A549 (cell line): ENCODE data around the gene C3orf18. TPM values are rescaled to one million over a fixed set of nuclear protein-coding genes. Genes with fewer than 3 reads are reported as not detected.

Experiments used
- ATAC-seq, 2 experiments: fragments of 200-7000 bp in 1 of 2; fragments of >200 bp in 1 of 2; cut with Nextera tagmentation in 1 of 2; cut with Tn5 transposase in 1 of 2; 3 replicates each; pipeline versions ENCODE4 v1.8.0 to v1.9.1; 2018 to 2020; ENCODE audit warnings: mild to moderate bottlenecking in 1 of 2, moderate library complexity in 1 of 2
- CTCF ChIA-PET: fragments of 300-600 bp; sonication (Branson Sonifier 250); formaldehyde crosslinking; extraction: SDS; loops from one replicate; lab custom pipeline; 2021; ENCODE audit warnings: antibody characterized with exemption, inconsistent platforms; lab: Yijun Ruan, JAX
- POLR2A ChIA-PET: fragments of 350-600 bp; formaldehyde crosslinking; extraction: SDS; loops from one replicate; lab custom pipeline; 2021; ENCODE audit warnings: antibody characterized with exemption, inconsistent platforms; lab: Yijun Ruan, JAX
- DNase-seq, 2 experiments: peaks; one replicate each; pipeline versions ENCODE4 v3.0.0 to v3.0.0-alpha.2; 2011 to 2016; ENCODE audit warnings: low read depth in 1 of 2, low spot score in 1 of 2
- FAIRE-seq: peaks from 2 replicates; lab custom pipeline; 2011; peaks lifted over from hg19 to GRCh38; lab: Jason Lieb, UNC
- H3K27ac ChIP-seq, 2 experiments: fragments of >200 bp; sonication (Bioruptor Twin); formaldehyde crosslinking; 3 replicates each; pipeline ENCODE4 v1.5.1; 2016 to 2017
- H3K4me1 ChIP-seq: fragments of >200 bp; sonication (Bioruptor Twin); formaldehyde crosslinking; 3 replicates; pipeline ENCODE4 v1.6.1; 2016
- H3K4me2 ChIP-seq: fragments of >200 bp; sonication (Bioruptor Twin); formaldehyde crosslinking; 3 replicates; pipeline ENCODE4 v1.6.1; 2016
- H3K4me3 ChIP-seq: fragments of >200 bp; sonication (Bioruptor Twin); formaldehyde crosslinking; 3 replicates; pipeline ENCODE4 v1.5.1; 2016
- H3K9me3 ChIP-seq: fragments of >200 bp; sonication (Bioruptor Twin); formaldehyde crosslinking; 3 replicates; pipeline ENCODE4 v1.6.1; 2016
- ATOH8 ChIP-seq: fragments of 250-450 bp; sonication (Bioruptor Pico); IDR thresholded peaks from 2 replicates; pipeline ENCODE4 v1.5.0; 2020; ENCODE audit warnings: low read depth, mild to moderate bottlenecking, moderate library complexity
- CBX2 ChIP-seq: fragments of 200-600 bp; sonication (generic); IDR thresholded peaks from 2 replicates; pipeline ENCODE4 v1.6.1; 2016; ENCODE audit warnings: low read depth, mild to moderate bottlenecking, borderline replicate concordance
- CBX8 ChIP-seq: fragments of 200-600 bp; sonication (generic); IDR thresholded peaks from 2 replicates; pipeline ENCODE4 v1.6.1; 2016
- CEBPB ChIP-seq, 2 experiments: fragments of >200 bp in 1 of 2; sonication (Bioruptor Twin) in 1 of 2; formaldehyde crosslinking in 1 of 2; IDR thresholded peaks; 2 replicates each; pipeline ENCODE4 v1.6.1; 2012 to 2016
- CHD4 ChIP-seq: fragments of 200-600 bp; sonication (generic); IDR thresholded peaks from 2 replicates; pipeline ENCODE4 v1.6.1; 2016; ENCODE audit warnings: antibody characterized with exemption, mild to moderate bottlenecking, borderline replicate concordance
- ELK1 ChIP-seq: fragments of 150-350 bp; IDR thresholded peaks from 2 replicates; pipeline ENCODE4 v1.6.1; 2014; ENCODE audit warnings: low read depth, mild to moderate bottlenecking, low read length
- FOXS1 ChIP-seq: fragments of 250-450 bp; sonication (Bioruptor Pico); IDR thresholded peaks from 2 replicates; pipeline ENCODE4 v1.5.0; 2020; ENCODE audit warnings: mild to moderate bottlenecking, moderate library complexity
- HDAC2 ChIP-seq: fragments of 200-600 bp; sonication (generic); IDR thresholded peaks from 2 replicates; pipeline ENCODE4 v1.6.1; 2016
- HES2 ChIP-seq: fragments of >200 bp; sonication (Bioruptor Twin); formaldehyde crosslinking; IDR thresholded peaks from 2 replicates; pipeline ENCODE4 v1.6.1; 2016
- NR3C1 ChIP-seq: fragments of >200 bp; sonication (Bioruptor Twin); formaldehyde crosslinking; IDR thresholded peaks from 3 replicates; pipeline ENCODE4 v1.6.1; 2017
- PHF8 ChIP-seq: fragments of 200-600 bp; sonication (generic); IDR thresholded peaks from 2 replicates; pipeline ENCODE4 v1.6.1; 2016; ENCODE audit warnings: low read depth, mild to moderate bottlenecking, antibody characterized with exemption, moderate library complexity, borderline replicate concordance
- POLR2A ChIP-seq: IDR thresholded peaks from 2 replicates; pipeline ENCODE4 v1.6.1; 2012; ENCODE audit warnings: mild to moderate bottlenecking, low read length
- RARB ChIP-seq: fragments of 250-450 bp; sonication (Bioruptor Pico); IDR thresholded peaks from 2 replicates; pipeline ENCODE4 v1.8.0; 2021; ENCODE audit warnings: mild to moderate bottlenecking, moderate library complexity
- RFX5 ChIP-seq: fragments of 450-650 bp; IDR thresholded peaks from 2 replicates; pipeline ENCODE4 v1.7.1; 2014; ENCODE audit warnings: antibody characterized with exemption, mild to moderate bottlenecking, moderate library complexity
- WGBS: methylation state at CpG from one replicate; pipeline ENCODE4 v1.1.6; 2017; ENCODE audit errors: missing lambda C conversion rate; 5-methylcytosine and 5-hydroxymethylcytosine counted together
- polyA plus RNA-seq, 4 experiments: library from polyadenylated mRNA; depleted of rRNA in 3 of 4; stranded (reverse); fragments of >200 nt; fragmentation: RNase III in 1 of 4; extraction: RNeasy Plus Mini Kit Qiagen cat#74134 plus additional on column Dnase treatment in 1 of 4; gene quantifications; 2 replicates in 3 of 4; 3 replicates in 1 of 4; pipeline ENCODE4 v1.2.3, GENCODE V29; 2011 to 2017

The C3orf18 gene
- polyA plus RNA-seq, 2 of the 4 experiments (the other 2 are of a cell fraction): 3.4 to 5.4 TPM

GRCh38 chr3:50510325-50510724 lies 57.2 kb downstream of the C3orf18 start:
- CTCF ChIA-PET: interaction anchor here (1.0 to 1.5 kb wide), 5 partner anchors 8 to 40 kb away, joined by 3 to 5 read pairs (median 3); no protein-coding TSS in a partner anchor
- no peak for DNase-seq
- POLR2A ChIA-PET: no interaction called here
- no peak overlapping the region for H3K4me3 ChIP-seq
- H3K9me3 ChIP-seq: no peaks in the 10 kb centered on the region
- no peak for ATAC-seq
- H3K4me2 ChIP-seq: no peak overlapping the region
- no peak for FAIRE-seq
- WGBS: 17% methylated on average over 2 of the region's 2 CpGs
- H3K27ac ChIP-seq: no peak overlapping the region
- TF ChIP-seq NR3C1: no peak
- H3K4me1 ChIP-seq: no peaks in the 10 kb centered on the region

- no peak for FAIRE-seq
These were observed 57.8 kb downstream of the C3orf18 start for GRCh38 chr3:50509715-50510114.

GRCh38 chr3:50508821-50509220 lies 58.7 kb downstream of the C3orf18 start:
- ATAC-seq (no peak), DNase-seq (no peak), FAIRE-seq (no peak)
- Histone ChIP-seq H3K4me3 (no peak overlapping the region), H3K27ac (no peak overlapping the region), H3K4me2 (no peak overlapping the region), H3K4me1 (no peaks in the 10 kb centered on the region), H3K9me3 (no peaks in the 10 kb centered on the region)
- ChIA-PET CTCF (interaction anchor here (1.4 to 2.1 kb wide), 3 partner anchors 10 to 41 kb away, joined by 5 to 11 read pairs (median 7); no protein-coding TSS in a partner anchor), POLR2A (no interaction called here)
- TF ChIP-seq FOXS1 (CRISPR knock-in tag) (no peak), CBX2 (no peak), CHD4 (no peak), RARB (no peak), RFX5 (no peak), HES2 (no peak), CBX8 (no peak), ATOH8 (CRISPR knock-in tag) (no peak), POLR2A (no peak), ELK1 (no peak)
- 17% methylated on average over 1 of the region's 1 CpG for WGBS

More at GRCh38 chr3:50509715-50510114, 57.8 kb downstream of the C3orf18 start:
- ATAC-seq: peak; percentile 32 to 59; a peak in 4 of 6 replicates
- WGBS: 40% methylated on average over 5 of the region's 5 CpGs
- CTCF ChIA-PET: interaction anchor here (0.6 to 2.1 kb wide), 5 partner anchors 9 to 960 kb away, joined by 3 to 11 read pairs (median 5); no protein-coding TSS in a partner anchor
- TF ChIP-seq HDAC2 (no peak), PHF8 (no peak), CEBPB (IDR thresholded peaks at IDR 0.05) (no peak), CBX8 (no peak)
- no peak overlapping the region for H3K4me2 ChIP-seq
- no peaks in the 10 kb centered on the region for H3K4me1 ChIP-seq
- no peak for DNase-seq
- H3K4me3 ChIP-seq: no peak overlapping the region
- POLR2A ChIA-PET: no interaction called here
- H3K9me3 ChIP-seq: no peaks in the 10 kb centered on the region
- no peak overlapping the region for H3K27ac ChIP-seq

Other genes with a start within 250 kb of the C3orf18 start
- gene HYAL2, start 245.0 kb downstream of the C3orf18 start, polyA plus RNA-seq (2011; rRNA removed): 31.0 and 34.6 TPM in 2 replicates
- gene HYAL2, start 245.0 kb downstream of the C3orf18 start, polyA plus RNA-seq (2017; fragmentation: RNase III; extraction: RNeasy Plus Mini Kit Qiagen cat#74134 plus additional on column Dnase treatment): 21.4 to 24.5 TPM (median 24.4 TPM) in 3 replicates
- 23.5 and 26.7 TPM in 2 replicates for gene TUSC2, start 239.5 kb downstream of the C3orf18 start, polyA plus RNA-seq (2011; rRNA removed)
- 18.2 to 19.9 TPM (median 18.8 TPM) in 3 replicates for gene TUSC2, start 239.5 kb downstream of the C3orf18 start, polyA plus RNA-seq (2017; fragmentation: RNase III; extraction: RNeasy Plus Mini Kit Qiagen cat#74134 plus additional on column Dnase treatment)
- 11.9 and 15.4 TPM in 2 replicates for gene RASSF1, start 226.9 kb downstream of the C3orf18 start, polyA plus RNA-seq (2011; rRNA removed)
- 14.4 to 15.7 TPM (median 15.5 TPM) in 3 replicates for gene RASSF1, start 226.9 kb downstream of the C3orf18 start, polyA plus RNA-seq (2017; fragmentation: RNase III; extraction: RNeasy Plus Mini Kit Qiagen cat#74134 plus additional on column Dnase treatment)
- gene ZMYND10, start 222.0 kb downstream of the C3orf18 start, polyA plus RNA-seq (2011; rRNA removed): 0.41 and 0.43 TPM in 2 replicates
- gene ZMYND10, start 222.0 kb downstream of the C3orf18 start, polyA plus RNA-seq (2017; fragmentation: RNase III; extraction: RNeasy Plus Mini Kit Qiagen cat#74134 plus additional on column Dnase treatment): 0.71 to 0.84 TPM (median 0.77 TPM) in 3 replicates
- 19.9 and 28.5 TPM in 2 replicates for gene NPRL2, start 217.0 kb downstream of the C3orf18 start, polyA plus RNA-seq (2011; rRNA removed)
- gene NPRL2, start 217.0 kb downstream of the C3orf18 start, polyA plus RNA-seq (2017; fragmentation: RNase III; extraction: RNeasy Plus Mini Kit Qiagen cat#74134 plus additional on column Dnase treatment): 17.5 to 19.5 TPM (median 17.7 TPM) in 3 replicates
- 14.4 and 23.1 TPM in 2 replicates for gene CYB561D2, start 216.9 kb downstream of the C3orf18 start, polyA plus RNA-seq (2011; rRNA removed)
- gene CYB561D2, start 216.9 kb downstream of the C3orf18 start, polyA plus RNA-seq (2017; fragmentation: RNase III; extraction: RNeasy Plus Mini Kit Qiagen cat#74134 plus additional on column Dnase treatment): 17.2 to 17.9 TPM (median 17.7 TPM) in 3 replicates
- 17.4 and 18.8 TPM in 2 replicates for gene TMEM115, start 208.2 kb downstream of the C3orf18 start, polyA plus RNA-seq (2011; rRNA removed)
- gene TMEM115, start 208.2 kb downstream of the C3orf18 start, polyA plus RNA-seq (2017; fragmentation: RNase III; extraction: RNeasy Plus Mini Kit Qiagen cat#74134 plus additional on column Dnase treatment): 22.0 to 26.8 TPM (median 26.8 TPM) in 3 replicates
- 0.21 and 0.22 TPM in 2 replicates for gene CACNA2D2, start 64.1 kb downstream of the C3orf18 start, polyA plus RNA-seq (2011; rRNA removed)
- gene CACNA2D2, start 64.1 kb downstream of the C3orf18 start, polyA plus RNA-seq (2017; fragmentation: RNase III; extraction: RNeasy Plus Mini Kit Qiagen cat#74134 plus additional on column Dnase treatment): 0.41 to 0.75 TPM (median 0.55 TPM) in 3 replicates
- gene HEMK1, start 1.8 kb upstream of the C3orf18 start, polyA plus RNA-seq (2011; rRNA removed): 4.7 and 5.1 TPM in 2 replicates
- gene HEMK1, start 1.8 kb upstream of the C3orf18 start, polyA plus RNA-seq (2017; fragmentation: RNase III; extraction: RNeasy Plus Mini Kit Qiagen cat#74134 plus additional on column Dnase treatment): 4.3 to 5.4 TPM (median 4.3 TPM) in 3 replicates
- gene CISH, start 44.0 kb upstream of the C3orf18 start, polyA plus RNA-seq (2011; rRNA removed): 0.43 and 0.95 TPM in 2 replicates
- gene CISH, start 44.0 kb upstream of the C3orf18 start, polyA plus RNA-seq (2017; fragmentation: RNase III; extraction: RNeasy Plus Mini Kit Qiagen cat#74134 plus additional on column Dnase treatment): 0.42 to 0.68 TPM (median 0.67 TPM) in 3 replicates
- gene MAPKAPK3, start 49.4 kb upstream of the C3orf18 start, polyA plus RNA-seq (2011; rRNA removed): 16.5 and 22.8 TPM in 2 replicates
- 14.1 to 16.0 TPM (median 14.6 TPM) in 3 replicates for gene MAPKAPK3, start 49.4 kb upstream of the C3orf18 start, polyA plus RNA-seq (2017; fragmentation: RNase III; extraction: RNeasy Plus Mini Kit Qiagen cat#74134 plus additional on column Dnase treatment)
- gene DOCK3, start 107.2 kb upstream of the C3orf18 start, polyA plus RNA-seq (2011; rRNA removed): 0.40 and 0.60 TPM in 2 replicates
- 0.46 to 0.54 TPM (median 0.50 TPM) in 3 replicates for gene DOCK3, start 107.2 kb upstream of the C3orf18 start, polyA plus RNA-seq (2017; fragmentation: RNase III; extraction: RNeasy Plus Mini Kit Qiagen cat#74134 plus additional on column Dnase treatment)